Activated CD8-positive, alpha-beta memory T cell treated with anti-CD3 and anti-CD28 coated beads, Interleukin-2, amount 50 U/mL, for 24 hours (primary cell): ENCODE data around the gene SIGLEC10.

Source experiments
- DNase-seq: peaks from one replicate; pipeline ENCODE4 v3.0.0-alpha.2; 2020; ENCODE audit errors: extremely low read depth

SIGLEC10 gene

GRCh38 chr19:51366389-51367254 lies 50.8 kb downstream of the SIGLEC10 start:
- peak; percentile 90 for DNase-seq

- no peak for DNase-seq
These were observed 51.5 kb downstream of the SIGLEC10 start, which contains the start of gene ETFB for GRCh38 chr19:51365965-51366388. TSS of gene ETFB (minus strand) at chr19:51366388. CDS start at chr19:51366326, 62 bp downstream.

DNA sequence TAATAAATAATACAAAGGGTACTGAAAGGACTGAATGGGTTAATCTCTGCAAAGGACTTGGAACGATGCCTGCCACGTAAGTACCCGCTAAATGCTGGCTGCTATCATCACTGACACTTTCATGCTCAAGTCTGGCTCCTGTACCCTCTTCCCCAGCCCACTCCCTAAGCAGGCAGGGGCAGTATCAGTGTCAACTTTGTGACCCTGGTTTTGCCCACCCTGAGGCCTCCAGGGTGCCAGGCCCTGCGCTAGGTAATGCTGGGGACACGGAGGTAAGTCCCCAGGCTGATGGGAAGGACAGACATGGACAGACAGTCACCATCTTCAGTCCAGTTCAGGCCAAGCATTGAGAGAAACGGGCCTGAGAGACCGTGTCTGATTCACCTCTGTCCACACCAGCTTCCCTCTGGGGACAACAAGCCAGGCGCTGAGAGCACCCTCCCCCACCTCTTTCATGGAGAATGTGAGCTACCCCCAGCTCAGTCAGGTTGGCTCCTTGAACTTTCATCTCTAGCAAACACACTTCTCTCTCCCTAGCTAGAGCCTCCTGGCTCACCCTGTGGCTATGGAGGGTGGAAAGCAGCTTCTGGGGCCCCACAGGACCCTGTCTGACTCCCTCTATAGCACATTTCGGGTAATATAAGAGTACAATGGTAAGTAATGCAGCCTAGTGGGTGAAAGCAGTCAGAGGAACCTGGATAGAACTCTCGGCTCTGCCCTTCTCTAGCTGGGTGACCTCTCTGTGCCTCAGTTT lies 52.1 kb downstream of the SIGLEC10 start:
- DNase-seq = no peak

- no peak for DNase-seq
These were observed 53.0 kb downstream of the SIGLEC10 start for GRCh38 chr19:51364200-51365106.

DNA sequence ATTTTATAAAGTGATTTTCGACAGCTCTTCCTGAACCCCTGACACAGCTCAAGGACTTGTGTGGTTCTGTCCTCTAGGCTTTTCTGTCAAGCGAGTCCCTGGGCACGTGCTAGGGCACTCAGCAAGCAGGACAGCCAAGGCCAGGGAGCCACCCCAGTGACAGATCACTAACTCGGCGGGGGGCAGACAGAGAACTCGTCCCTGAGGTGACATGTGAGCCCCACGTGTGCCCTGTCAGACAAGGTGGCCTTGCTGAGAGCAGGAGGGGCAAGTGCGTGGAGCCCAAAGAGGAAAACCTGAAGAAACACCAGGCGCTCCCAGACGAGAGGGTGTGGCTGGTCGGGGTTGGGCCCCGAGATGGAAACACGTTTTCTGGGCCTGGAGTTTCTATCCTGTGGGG lies 56.2 kb downstream of the SIGLEC10 start:
- DNase-seq = no peak
